Hepatocyte (in vitro differentiated cells): ENCODE data around the gene OMA1. TPM values are rescaled to one million over a fixed set of nuclear protein-coding genes. Genes with fewer than 3 reads are reported as not detected.

Experiments
- DNase-seq: peaks from one replicate; pipeline ENCODE4 v3.0.0-alpha.2; 2016; ENCODE audit warnings: low spot score
- H2AFZ ChIP-seq: fragments of 200-600 bp; sonication (generic); 2 replicates; pipeline ENCODE4 v1.6.0; 2016; ENCODE audit warnings: antibody characterized with exemption, mild to moderate bottlenecking
- H3K27ac ChIP-seq: fragments of 200-600 bp; sonication (generic); 2 replicates; pipeline ENCODE4 v1.5.1; 2016; ENCODE audit warnings: mild to moderate bottlenecking
- H3K27me3 ChIP-seq: fragments of 200-600 bp; sonication (generic); 2 replicates; pipeline ENCODE4 v1.6.1; 2016
- H3K36me3 ChIP-seq: fragments of 200-600 bp; sonication (generic); replicated peaks from 2 replicates; pipeline ENCODE4 v1.5.1; 2016; ENCODE audit warnings: low read depth; ENCODE audit not compliant: insufficient read depth
- H3K4me1 ChIP-seq: fragments of 200-600 bp; sonication (generic); 2 replicates; pipeline ENCODE4 v1.5.1; 2016; ENCODE audit warnings: mild to moderate bottlenecking, moderate library complexity; ENCODE audit not compliant: insufficient read depth
- H3K4me2 ChIP-seq: fragments of 200-600 bp; sonication (generic); 2 replicates; pipeline ENCODE4 v1.6.0; 2016
- H3K4me3 ChIP-seq: fragments of 200-600 bp; sonication (generic); 2 replicates; pipeline ENCODE4 v1.5.1; 2016; ENCODE audit warnings: mild to moderate bottlenecking
- H3K79me2 ChIP-seq: fragments of 200-600 bp; sonication (generic); 2 replicates; pipeline ENCODE4 v1.6.0; 2017; ENCODE audit warnings: mild to moderate bottlenecking
- H3K9me2 ChIP-seq: fragments of 200-600 bp; sonication (generic); replicated peaks from 2 replicates; pipeline ENCODE4 v1.6.0; 2017; ENCODE audit warnings: mild to moderate bottlenecking; ENCODE audit not compliant: insufficient read depth
- H3K9me3 ChIP-seq: fragments of 200-600 bp; sonication (generic); 2 replicates; pipeline ENCODE4 v1.5.1; 2016; ENCODE audit warnings: low read depth, mild to moderate bottlenecking
- H4K20me1 ChIP-seq: fragments of 200-600 bp; sonication (generic); 2 replicates; pipeline ENCODE4 v1.6.0; 2016; ENCODE audit warnings: mild to moderate bottlenecking; ENCODE audit not compliant: insufficient read depth, poor library complexity, severe bottlenecking
- CTCF ChIP-seq: fragments of 200-600 bp; sonication (generic); IDR thresholded peaks from 2 replicates; pipeline ENCODE4 v1.5.1; 2016; ENCODE audit warnings: antibody characterized with exemption, mild to moderate bottlenecking; ENCODE audit not compliant: poor library complexity
- EZH2 ChIP-seq: fragments of 200-600 bp; sonication (generic); IDR thresholded peaks from 2 replicates; pipeline ENCODE4 v1.6.1; 2016; ENCODE audit warnings: antibody characterized with exemption, mild to moderate bottlenecking, borderline replicate concordance
- EZH2phosphoT487 ChIP-seq: fragments of 200-600 bp; sonication (generic); IDR thresholded peaks from one replicate; pipeline ENCODE4 v1.6.1; 2018; ENCODE audit warnings: antibody characterized with exemption, mild to moderate bottlenecking, low read depth, moderate library complexity; ENCODE audit not compliant: unreplicated experiment, severe bottlenecking
- WGBS: methylation state at CpG from one replicate; pipeline ENCODE4 v1.1.6; 2016; ENCODE audit warnings: low lambda C conversion rate; ENCODE audit errors: missing lambda C conversion rate; 5-methylcytosine and 5-hydroxymethylcytosine counted together
- polyA plus RNA-seq: library from polyadenylated mRNA; unstranded; fragments of >200 nt; fragmentation: Nextera tagmentation; extraction: Ambion mirVana; gene quantifications from 2 replicates; pipeline ENCODE4 v1.2.1, GENCODE V29; 2016
- total RNA-seq: library from RNA; depleted of rRNA; stranded (reverse); fragments of >200 nt; gene quantifications from 2 replicates; pipeline ENCODE4 v1.2.3, GENCODE V29; 2014

Gene OMA1
- total and polyA plus RNA-seq, 2 experiments from 2014 or later = 19.7 to 36.0 TPM

- Histone ChIP-seq H3K4me1 (no peaks in the 10 kb centered on the region), H3K9me3 (no peaks in the 10 kb centered on the region), H3K4me3 (no peak overlapping the region), H3K36me3 (no peaks in the 10 kb centered on the region), H3K27ac (no peak overlapping the region), H2AFZ (no peak overlapping the region), H3K27me3 (no peaks in the 10 kb centered on the region), H3K4me2 (no peak overlapping the region), H3K9me2 (no peaks in the 10 kb centered on the region), H4K20me1 (no peaks in the 10 kb centered on the region), H3K79me2 (no peaks in the 10 kb centered on the region)
- no peak for DNase-seq
- no peak for TF ChIP-seq CTCF
- TF ChIP-seq EZH2 = no peak
- no peak for TF ChIP-seq EZH2phosphoT487
- WGBS = 51% methylated on average over 6 of the region's 6 CpGs
Observed at GRCh38 chr1:58438468-58438867, 108.1 kb downstream of the OMA1 start.

- DNase-seq = no peak
- H3K27me3 ChIP-seq = no peaks in the 10 kb centered on the region
- H3K4me1 ChIP-seq = no peaks in the 10 kb centered on the region
- H3K9me2 ChIP-seq = no peaks in the 10 kb centered on the region
- no peaks in the 10 kb centered on the region for H3K79me2 ChIP-seq
- H4K20me1 ChIP-seq = no peaks in the 10 kb centered on the region
- no peaks in the 10 kb centered on the region for H3K36me3 ChIP-seq
- H3K27ac ChIP-seq = no peak overlapping the region
- no peak for TF ChIP-seq EZH2phosphoT487
- no peak for TF ChIP-seq CTCF
- TF ChIP-seq EZH2 = no peak
- WGBS = 84% methylated on average over 3 of the region's 3 CpGs
- H3K4me2 ChIP-seq = no peak overlapping the region
- H3K9me3 ChIP-seq = no peaks in the 10 kb centered on the region
- no peak overlapping the region for H3K4me3 ChIP-seq
- H2AFZ ChIP-seq = no peak overlapping the region
Observed at GRCh38 chr1:58437623-58438022, 108.9 kb downstream of the OMA1 start.

GRCh38 chr1:58436615-58437297 is 109.8 kb downstream of the OMA1 start:
- H2AFZ ChIP-seq = no peak overlapping the region
- no peak for TF ChIP-seq EZH2
- no peak for TF ChIP-seq CTCF
- TF ChIP-seq EZH2phosphoT487 = no peak
- H3K9me3 ChIP-seq = no peaks in the 10 kb centered on the region
- H3K27me3 ChIP-seq = no peaks in the 10 kb centered on the region
- H3K79me2 ChIP-seq = no peaks in the 10 kb centered on the region
- H4K20me1 ChIP-seq = no peaks in the 10 kb centered on the region
- no peaks in the 10 kb centered on the region for H3K9me2 ChIP-seq
- H3K27ac ChIP-seq = no peak overlapping the region
- no peak overlapping the region for H3K4me3 ChIP-seq
- no peak for DNase-seq
- H3K4me1 ChIP-seq = no peaks in the 10 kb centered on the region
- H3K36me3 ChIP-seq = no peaks in the 10 kb centered on the region
- WGBS = 72% methylated on average over 5 of the region's 5 CpGs
- no peak overlapping the region for H3K4me2 ChIP-seq
